ENCODE measurements around the gene COLEC12. TPM values are rescaled to one million over a fixed set of nuclear protein-coding genes. Genes with fewer than 3 reads are reported as not detected.

The COLEC12 gene
- total and polyA plus RNA-seq, 10 of the 15 experiments (the other 5 are each of a cell fraction or from before 2014, with no cell fraction given): 0.04 to 0.05 TPM; not detected in 8

DNA sequence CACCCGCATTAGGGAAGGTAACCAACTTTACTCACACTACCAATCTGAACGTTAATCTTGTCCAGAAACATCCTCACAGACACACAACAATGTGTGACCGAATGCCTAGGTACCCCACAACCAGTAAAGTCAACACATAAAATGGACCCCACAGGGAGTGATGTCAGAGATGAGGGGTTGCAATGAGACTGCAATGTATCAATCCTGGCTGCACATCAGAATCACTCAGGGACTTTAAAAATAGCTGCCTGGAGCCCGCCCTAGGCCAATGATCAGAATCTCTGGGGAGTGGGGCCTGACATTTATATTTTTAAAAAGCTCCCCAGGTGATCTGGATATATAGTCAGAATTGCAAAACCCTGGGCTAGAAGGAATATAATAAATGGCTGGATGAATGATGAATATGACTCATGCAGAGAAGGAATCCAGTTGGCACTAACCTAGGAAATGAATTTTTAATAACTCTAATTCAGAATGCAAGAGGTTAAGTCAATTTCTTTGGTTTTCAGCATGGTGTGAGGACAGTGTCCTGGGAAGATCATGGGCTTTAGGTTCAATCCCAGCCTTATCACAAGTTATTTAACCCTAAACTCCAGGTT is 92.8 kb downstream of the COLEC12 start:
- no peaks in the 10 kb centered on the region for H3K27me3 ChIP-seq (replicated peaks in 1 of 2; ENCODE audit: control insufficient read depth in 2 of 2, insufficient read depth in 2 of 2, low read length in 1 of 2)
- no TSS peak for BruUV-seq (replicated peaks)
- H3K4me1 ChIP-seq (ENCODE audit: control insufficient read depth, insufficient read depth, low read length): no peaks in the 10 kb centered on the region
- ATAC-seq (no peak), FAIRE-seq (no peak), DNase-seq (ENCODE audit: low read depth, low spot score) (no peak)
- H3K36me3 ChIP-seq (ENCODE audit: control insufficient read depth in 2 of 2, insufficient read depth in 2 of 2, low read length in 1 of 2): no peaks in the 10 kb centered on the region
- ChIA-PET POLR2A (no interaction called here), SMC1A (ENCODE audit: uncharacterized antibody, unreplicated experiment) (no interaction called here), CTCF (no interaction called here), RAD21 (ENCODE audit: unreplicated experiment) (no interaction called here)
- H3K79me2 ChIP-seq (ENCODE audit: control insufficient read depth, insufficient read depth, low read length): no peaks in the 10 kb centered on the region
- no peak overlapping the region for H3K9ac ChIP-seq (ENCODE audit: control insufficient read depth, insufficient read depth, low read length)
- H3K27ac ChIP-seq (ENCODE audit: control insufficient read depth, insufficient read depth): no peak overlapping the region
- 8% methylated on average over 4 of the region's 4 CpGs for WGBS (ENCODE audit: insufficient coverage, insufficient replicate concordance, low lambda C conversion rate, missing lambda C conversion rate)
- H3K9me3 ChIP-seq (replicated peaks; ENCODE audit: control insufficient read depth, insufficient read depth, low read length): no peaks in the 10 kb centered on the region; the same call in 2 of the 3 replicates
- no peak overlapping the region for H3K4me2 ChIP-seq (ENCODE audit: control insufficient read depth, insufficient read depth)
- no peak overlapping the region for H3K4me3 ChIP-seq
- no peak overlapping the region for H2AFZ ChIP-seq (ENCODE audit: control insufficient read depth, low read depth, low read length)
- in situ Hi-C loops (cut with MboI): no loop called here
- H4K20me1 ChIP-seq (ENCODE audit: control insufficient read depth, insufficient read depth): no peaks in the 10 kb centered on the region
- intact Hi-C loops (cut with micrococcal nuclease; ENCODE audit: unreplicated experiment): no loop called here
- TF ChIP-seq, protein P1, sequence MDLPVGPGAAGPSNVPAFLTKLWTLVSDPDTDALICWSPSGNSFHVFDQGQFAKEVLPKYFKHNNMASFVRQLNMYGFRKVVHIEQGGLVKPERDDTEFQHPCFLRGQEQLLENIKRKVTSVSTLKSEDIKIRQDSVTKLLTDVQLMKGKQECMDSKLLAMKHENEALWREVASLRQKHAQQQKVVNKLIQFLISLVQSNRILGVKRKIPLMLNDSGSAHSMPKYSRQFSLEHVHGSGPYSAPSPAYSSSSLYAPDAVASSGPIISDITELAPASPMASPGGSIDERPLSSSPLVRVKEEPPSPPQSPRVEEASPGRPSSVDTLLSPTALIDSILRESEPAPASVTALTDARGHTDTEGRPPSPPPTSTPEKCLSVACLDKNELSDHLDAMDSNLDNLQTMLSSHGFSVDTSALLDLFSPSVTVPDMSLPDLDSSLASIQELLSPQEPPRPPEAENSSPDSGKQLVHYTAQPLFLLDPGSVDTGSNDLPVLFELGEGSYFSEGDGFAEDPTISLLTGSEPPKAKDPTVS (IDR thresholded peaks at IDR 0.05; ENCODE audit: low read depth, low read length): no peak
- TF ChIP-seq JUNB (IDR thresholded peaks at IDR 0.05) (no peak), SIX5 (IDR thresholded peaks at IDR 0.05; ENCODE audit: low read depth, low read length, severe bottlenecking) (no peak), CEBPB (IDR thresholded peaks at IDR 0.05; ENCODE audit: borderline replicate concordance in 1 of 2, low read depth in 2 of 2, low read length in 2 of 2) (no peak), LARP7 (IDR thresholded peaks at IDR 0.05) (no peak), NR2F1 (conservative IDR thresholded peaks at IDR 0.05) (no peak), NBN (IDR thresholded peaks at IDR 0.05) (no peak), ATF7 (IDR thresholded peaks at IDR 0.05; ENCODE audit: low read depth) (no peak), ZNF207 (IDR thresholded peaks at IDR 0.05; ENCODE audit: borderline replicate concordance) (no peak), KAT2A (conservative IDR thresholded peaks at IDR 0.05; ENCODE audit: control insufficient read depth, low read depth, low read length) (no peak), HCFC1 (IDR thresholded peaks at IDR 0.05; ENCODE audit: low read length) (no peak), TCF3 (IDR thresholded peaks at IDR 0.05; ENCODE audit: borderline replicate concordance, insufficient read depth, low read depth, low read length) (no peak)
- TF ChIP-seq, protein P2, sequence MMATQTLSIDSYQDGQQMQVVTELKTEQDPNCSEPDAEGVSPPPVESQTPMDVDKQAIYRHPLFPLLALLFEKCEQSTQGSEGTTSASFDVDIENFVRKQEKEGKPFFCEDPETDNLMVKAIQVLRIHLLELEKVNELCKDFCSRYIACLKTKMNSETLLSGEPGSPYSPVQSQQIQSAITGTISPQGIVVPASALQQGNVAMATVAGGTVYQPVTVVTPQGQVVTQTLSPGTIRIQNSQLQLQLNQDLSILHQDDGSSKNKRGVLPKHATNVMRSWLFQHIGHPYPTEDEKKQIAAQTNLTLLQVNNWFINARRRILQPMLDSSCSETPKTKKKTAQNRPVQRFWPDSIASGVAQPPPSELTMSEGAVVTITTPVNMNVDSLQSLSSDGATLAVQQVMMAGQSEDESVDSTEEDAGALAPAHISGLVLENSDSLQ (IDR thresholded peaks at IDR 0.05): no peak
- TF ChIP-seq, protein P3, sequence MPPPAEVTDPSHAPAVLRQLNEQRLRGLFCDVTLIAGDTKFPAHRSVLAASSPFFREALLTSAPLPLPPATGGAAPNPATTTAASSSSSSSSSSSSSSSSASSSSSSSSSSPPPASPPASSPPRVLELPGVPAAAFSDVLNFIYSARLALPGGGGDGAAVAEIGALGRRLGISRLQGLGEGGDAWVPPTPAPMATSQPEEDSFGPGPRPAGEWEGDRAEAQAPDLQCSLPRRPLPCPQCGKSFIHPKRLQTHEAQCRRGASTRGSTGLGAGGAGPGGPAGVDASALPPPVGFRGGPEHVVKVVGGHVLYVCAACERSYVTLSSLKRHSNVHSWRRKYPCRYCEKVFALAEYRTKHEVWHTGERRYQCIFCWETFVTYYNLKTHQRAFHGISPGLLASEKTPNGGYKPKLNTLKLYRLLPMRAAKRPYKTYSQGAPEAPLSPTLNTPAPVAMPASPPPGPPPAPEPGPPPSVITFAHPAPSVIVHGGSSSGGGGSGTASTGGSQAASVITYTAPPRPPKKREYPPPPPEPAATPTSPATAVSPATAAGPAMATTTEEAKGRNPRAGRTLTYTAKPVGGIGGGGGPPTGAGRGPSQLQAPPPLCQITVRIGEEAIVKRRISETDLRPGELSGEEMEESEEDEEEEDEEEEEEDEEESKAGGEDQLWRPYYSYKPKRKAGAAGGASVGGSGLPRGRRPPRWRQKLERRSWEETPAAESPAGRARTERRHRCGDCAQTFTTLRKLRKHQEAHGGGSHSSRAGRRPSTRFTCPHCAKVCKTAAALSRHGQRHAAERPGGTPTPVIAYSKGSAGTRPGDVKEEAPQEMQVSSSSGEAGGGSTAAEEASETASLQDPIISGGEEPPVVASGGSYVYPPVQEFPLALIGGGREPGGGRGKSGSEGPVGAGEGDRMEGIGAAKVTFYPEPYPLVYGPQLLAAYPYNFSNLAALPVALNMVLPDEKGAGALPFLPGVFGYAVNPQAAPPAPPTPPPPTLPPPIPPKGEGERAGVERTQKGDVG (CRISPR knock-in tag; IDR thresholded peaks at IDR 0.05): no peak
- TF ChIP-seq, protein P4, sequence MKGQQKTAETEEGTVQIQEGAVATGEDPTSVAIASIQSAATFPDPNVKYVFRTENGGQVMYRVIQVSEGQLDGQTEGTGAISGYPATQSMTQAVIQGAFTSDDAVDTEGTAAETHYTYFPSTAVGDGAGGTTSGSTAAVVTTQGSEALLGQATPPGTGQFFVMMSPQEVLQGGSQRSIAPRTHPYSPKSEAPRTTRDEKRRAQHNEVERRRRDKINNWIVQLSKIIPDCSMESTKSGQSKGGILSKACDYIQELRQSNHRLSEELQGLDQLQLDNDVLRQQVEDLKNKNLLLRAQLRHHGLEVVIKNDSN (IDR thresholded peaks at IDR 0.05; ENCODE audit: borderline replicate concordance, extremely low read length, insufficient read depth, low read depth, low read length): no peak
- TF ChIP-seq, protein P5, sequence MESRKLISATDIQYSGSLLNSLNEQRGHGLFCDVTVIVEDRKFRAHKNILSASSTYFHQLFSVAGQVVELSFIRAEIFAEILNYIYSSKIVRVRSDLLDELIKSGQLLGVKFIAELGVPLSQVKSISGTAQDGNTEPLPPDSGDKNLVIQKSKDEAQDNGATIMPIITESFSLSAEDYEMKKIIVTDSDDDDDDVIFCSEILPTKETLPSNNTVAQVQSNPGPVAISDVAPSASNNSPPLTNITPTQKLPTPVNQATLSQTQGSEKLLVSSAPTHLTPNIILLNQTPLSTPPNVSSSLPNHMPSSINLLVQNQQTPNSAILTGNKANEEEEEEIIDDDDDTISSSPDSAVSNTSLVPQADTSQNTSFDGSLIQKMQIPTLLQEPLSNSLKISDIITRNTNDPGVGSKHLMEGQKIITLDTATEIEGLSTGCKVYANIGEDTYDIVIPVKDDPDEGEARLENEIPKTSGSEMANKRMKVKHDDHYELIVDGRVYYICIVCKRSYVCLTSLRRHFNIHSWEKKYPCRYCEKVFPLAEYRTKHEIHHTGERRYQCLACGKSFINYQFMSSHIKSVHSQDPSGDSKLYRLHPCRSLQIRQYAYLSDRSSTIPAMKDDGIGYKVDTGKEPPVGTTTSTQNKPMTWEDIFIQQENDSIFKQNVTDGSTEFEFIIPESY (IDR thresholded peaks at IDR 0.05): no peak

Measured in GM12878 (cell line).